ENCODE measurements around the gene FMN1.

Gene FMN1

DNA sequence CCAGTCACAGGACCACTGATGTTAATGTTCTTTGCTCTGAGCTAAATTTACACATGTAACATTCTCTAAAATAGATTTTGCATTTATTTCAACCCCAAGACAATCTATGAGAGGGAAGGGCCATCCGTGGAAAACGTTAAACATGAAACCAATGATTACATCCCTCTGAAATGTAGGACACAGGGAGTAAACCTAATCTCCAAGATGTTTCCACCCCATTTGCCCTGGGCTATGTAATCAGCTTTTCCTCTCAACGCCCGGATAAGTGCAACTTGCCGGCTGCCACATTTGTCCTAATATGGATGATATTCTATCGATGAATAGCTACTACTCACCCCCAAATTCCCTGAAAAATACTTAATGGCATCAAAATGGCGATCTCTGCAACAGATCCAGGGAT, 6.4 kb upstream of the FMN1 start:
- no peaks in the 10 kb centered on the region for H3K27me3 ChIP-seq

GRCh38 chr15:33200444-33200843, 5.9 kb upstream of the FMN1 start:
- Histone ChIP-seq H3K4me3 (no peak overlapping the region), H3K4me1 (peaks cover 16% of the 10 kb centered on the region), H3K4me2 (no peak overlapping the region), H3K9ac (no peak overlapping the region), H3K27ac (no peak overlapping the region), H4K20me1 (no peaks in the 10 kb centered on the region), H3K9me3 (no peaks in the 10 kb centered on the region), H3K27me3 (no peaks in the 10 kb centered on the region), H3K36me3 (no peaks in the 10 kb centered on the region)
- TF ChIP-seq Cebpa-rat (IDR thresholded peaks at IDR 0.05) = no peak

More for the DNA sequence above, 6.4 kb upstream of the FMN1 start:
- Histone ChIP-seq H3K27ac (no peak overlapping the region), H4K20me1 (no peaks in the 10 kb centered on the region), H3K9ac (no peak overlapping the region), H3K4me3 (no peak overlapping the region), H3K36me3 (no peaks in the 10 kb centered on the region), H3K4me1 (peaks cover 16% of the 10 kb centered on the region), H3K4me2 (no peak overlapping the region), H3K9me3 (no peaks in the 10 kb centered on the region)
- no peak for TF ChIP-seq Cebpa-rat (IDR thresholded peaks at IDR 0.05)

- H3K9me3 ChIP-seq = peaks cover 4% of the 10 kb centered on the region; the same call in 1 of the 2 replicates
- no peak overlapping the region for H3K9ac ChIP-seq
- H4K20me1 ChIP-seq = no peaks in the 10 kb centered on the region
- no peaks in the 10 kb centered on the region for H3K27me3 ChIP-seq
- TF ChIP-seq Cebpa-rat (IDR thresholded peaks at IDR 0.05) = no peak
- no peak overlapping the region for H3K27ac ChIP-seq
- H3K4me3 ChIP-seq = no peak overlapping the region
- no peak overlapping the region for H3K4me2 ChIP-seq
- no peaks in the 10 kb centered on the region for H3K36me3 ChIP-seq
- H3K4me1 ChIP-seq = peaks cover 6% of the 10 kb centered on the region; the same call in 1 of the 2 replicates
These were observed 4.0 kb upstream of the FMN1 start for GRCh38 chr15:33198541-33198940.

DNA sequence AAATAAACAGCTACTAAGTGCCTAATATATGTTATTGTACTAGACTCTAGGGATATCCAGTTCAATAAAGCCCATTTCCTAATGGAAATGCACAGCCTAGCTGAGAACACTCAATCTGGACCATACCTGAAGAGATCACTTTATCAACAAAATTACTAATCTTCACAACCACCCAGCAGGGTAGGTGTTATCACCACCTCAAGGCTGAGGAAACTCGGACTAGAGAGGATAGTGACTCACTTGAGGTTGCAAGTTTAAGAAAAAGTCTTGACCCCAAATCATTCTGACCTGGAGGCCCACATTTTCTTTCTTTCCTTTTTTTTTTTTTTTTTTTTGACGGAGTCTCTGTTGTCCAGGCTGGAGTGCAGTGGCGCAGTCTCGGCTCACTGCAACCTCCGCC, 3.1 kb upstream of the FMN1 start:
- Histone ChIP-seq H3K27ac (no peak overlapping the region), H4K20me1 (no peaks in the 10 kb centered on the region), H3K4me1 (peaks cover 6% of the 10 kb centered on the region; the same call in 1 of the 2 replicates), H3K9ac (no peak overlapping the region), H3K9me3 (peaks cover 4% of the 10 kb centered on the region; the same call in 1 of the 2 replicates), H3K4me3 (no peak overlapping the region), H3K27me3 (no peaks in the 10 kb centered on the region), H3K36me3 (no peaks in the 10 kb centered on the region), H3K4me2 (no peak overlapping the region)
- TF ChIP-seq Cebpa-rat (IDR thresholded peaks at IDR 0.05) = no peak

DNA sequence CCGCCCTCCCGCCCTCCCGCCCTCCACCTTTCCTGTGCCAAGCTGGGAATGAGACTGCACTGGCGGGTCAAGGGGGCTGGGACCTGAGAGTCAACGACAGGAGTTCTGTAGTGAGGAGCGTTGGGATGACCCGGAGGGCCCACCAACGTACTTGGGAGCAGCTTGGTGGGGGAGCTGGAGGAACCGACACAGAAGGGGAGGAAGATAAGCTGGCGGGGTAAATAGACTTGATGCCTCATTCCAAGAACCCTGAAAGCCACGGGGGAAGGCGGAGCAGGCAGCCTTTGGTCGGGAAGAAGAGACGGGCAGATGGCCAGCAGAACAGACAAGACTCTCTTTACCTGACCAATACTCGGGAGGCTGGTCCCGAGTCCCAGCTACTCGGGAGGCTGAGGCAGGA, 277 bp downstream of the FMN1 start:
- Histone ChIP-seq H3K4me1 (no peaks in the 10 kb centered on the region), H3K27me3 (no peaks in the 10 kb centered on the region), H3K36me3 (no peaks in the 10 kb centered on the region), H3K27ac (no peak overlapping the region), H3K4me3 (no peak overlapping the region), H3K9me3 (peaks cover 4% of the 10 kb centered on the region; the same call in 1 of the 2 replicates), H3K9ac (no peak overlapping the region), H4K20me1 (no peaks in the 10 kb centered on the region), H3K4me2 (no peak overlapping the region)
- no peak for TF ChIP-seq Cebpa-rat (IDR thresholded peaks at IDR 0.05)

DNA sequence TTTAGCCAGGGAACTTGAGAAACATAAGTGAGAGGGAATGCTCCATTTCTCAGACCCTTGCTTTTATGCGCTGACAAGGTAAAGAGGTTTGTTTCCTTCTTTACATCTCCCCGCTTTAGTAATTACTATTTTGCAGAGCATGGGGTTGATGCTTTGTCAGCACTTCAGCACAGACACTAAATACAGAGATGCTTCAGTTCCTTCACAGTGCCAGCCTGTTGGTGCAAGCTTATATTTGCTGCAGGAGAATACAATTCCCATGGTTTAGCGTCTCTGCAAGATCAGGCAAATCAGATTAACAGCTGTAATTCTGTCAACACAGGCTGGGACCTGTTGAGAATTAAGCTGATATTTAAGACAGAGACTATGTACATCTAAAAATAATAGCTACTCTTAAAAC, 2.9 kb downstream of the FMN1 start:
- H3K4me1 ChIP-seq = peaks cover 20% of the 10 kb centered on the region
- H4K20me1 ChIP-seq = no peaks in the 10 kb centered on the region
- no peak overlapping the region for H3K4me2 ChIP-seq
- no peaks in the 10 kb centered on the region for H3K36me3 ChIP-seq
- no peak overlapping the region for H3K9ac ChIP-seq
- H3K27ac ChIP-seq = no peak overlapping the region
- H3K4me3 ChIP-seq = no peak overlapping the region
- H3K27me3 ChIP-seq = no peaks in the 10 kb centered on the region
- H3K9me3 ChIP-seq = peaks cover 4% of the 10 kb centered on the region; the same call in 1 of the 2 replicates
- no peak for TF ChIP-seq Cebpa-rat (IDR thresholded peaks at IDR 0.05)

GRCh38 chr15:33190539-33190938, 4.0 kb downstream of the FMN1 start:
- Histone ChIP-seq H3K27me3 (no peaks in the 10 kb centered on the region), H3K36me3 (no peaks in the 10 kb centered on the region), H3K27ac (no peak overlapping the region), H4K20me1 (no peaks in the 10 kb centered on the region), H3K4me1 (peaks cover 20% of the 10 kb centered on the region), H3K4me3 (no peak overlapping the region), H3K9me3 (peaks cover 4% of the 10 kb centered on the region; the same call in 1 of the 2 replicates), H3K9ac (no peak overlapping the region), H3K4me2 (no peak overlapping the region)
- no peak for TF ChIP-seq Cebpa-rat (IDR thresholded peaks at IDR 0.05)

DNA sequence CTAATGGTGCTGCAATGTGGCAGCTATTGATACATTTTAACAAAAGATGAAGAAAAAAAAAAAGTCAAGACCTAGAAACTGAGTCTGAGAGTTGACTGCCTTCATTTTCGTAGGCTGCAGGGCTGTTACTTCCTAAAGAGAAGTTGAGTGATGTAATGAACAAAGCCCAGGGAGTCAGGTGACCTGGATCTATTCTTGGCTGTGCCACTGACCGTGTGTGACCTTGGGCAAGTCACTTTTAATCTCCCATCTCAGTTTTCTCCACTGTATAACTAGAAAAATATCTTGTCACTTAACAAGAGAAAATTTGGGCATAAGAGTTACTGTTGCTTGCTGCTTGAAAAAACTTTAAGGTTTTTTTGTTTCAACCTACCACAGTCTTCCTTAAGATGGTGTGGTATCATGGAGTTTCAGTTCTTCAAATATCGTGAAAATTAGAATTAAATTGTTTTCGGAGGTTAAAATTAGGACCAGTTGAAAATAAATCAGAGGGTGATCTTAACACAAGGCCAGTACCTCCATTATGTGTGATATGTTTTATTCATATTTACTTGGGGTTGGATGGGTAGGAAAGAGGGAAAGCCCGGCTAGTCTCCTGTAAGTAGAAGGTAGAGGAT, 5.8 kb downstream of the FMN1 start:
- TF ChIP-seq Cebpa-rat (IDR thresholded peaks at IDR 0.05) = no peak
- H3K27me3 ChIP-seq = no peaks in the 10 kb centered on the region

DNA sequence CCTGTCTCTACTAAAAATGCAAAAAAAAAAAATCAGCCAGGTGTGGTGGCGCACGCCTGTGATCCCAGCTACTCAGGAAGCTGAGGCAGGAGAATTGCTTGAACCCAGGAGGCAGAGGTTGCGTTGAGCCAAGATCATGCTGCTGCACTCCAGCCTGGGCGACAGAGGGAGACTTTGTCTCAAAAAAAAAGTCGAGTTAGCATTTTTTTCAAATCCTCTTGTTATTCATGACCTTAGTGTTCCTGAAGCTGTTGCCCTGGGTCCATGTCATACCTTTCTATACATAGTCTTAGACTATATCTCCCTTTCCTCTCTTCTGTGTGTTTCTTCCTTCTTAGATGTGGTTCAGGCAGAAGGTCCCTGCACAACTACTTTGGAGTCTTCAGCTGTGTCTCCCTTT, 6.4 kb downstream of the FMN1 start:
- Histone ChIP-seq H3K9ac (no peak overlapping the region), H3K4me3 (no peak overlapping the region), H3K27me3 (no peaks in the 10 kb centered on the region), H3K4me1 (peaks cover 20% of the 10 kb centered on the region), H3K9me3 (no peaks in the 10 kb centered on the region), H3K4me2 (peak overlapping the region; percentile 31), H4K20me1 (no peaks in the 10 kb centered on the region), H3K27ac (no peak overlapping the region), H3K36me3 (no peaks in the 10 kb centered on the region)
- no peak for TF ChIP-seq Cebpa-rat (IDR thresholded peaks at IDR 0.05)

More for the DNA sequence above, 5.8 kb downstream of the FMN1 start:
- Histone ChIP-seq H3K4me3 (no peak overlapping the region), H3K27ac (no peak overlapping the region), H3K4me2 (peak overlapping the region; percentile 31), H3K9me3 (no peaks in the 10 kb centered on the region), H3K4me1 (peaks cover 20% of the 10 kb centered on the region), H3K36me3 (no peaks in the 10 kb centered on the region), H3K9ac (no peak overlapping the region), H4K20me1 (no peaks in the 10 kb centered on the region)

DNA sequence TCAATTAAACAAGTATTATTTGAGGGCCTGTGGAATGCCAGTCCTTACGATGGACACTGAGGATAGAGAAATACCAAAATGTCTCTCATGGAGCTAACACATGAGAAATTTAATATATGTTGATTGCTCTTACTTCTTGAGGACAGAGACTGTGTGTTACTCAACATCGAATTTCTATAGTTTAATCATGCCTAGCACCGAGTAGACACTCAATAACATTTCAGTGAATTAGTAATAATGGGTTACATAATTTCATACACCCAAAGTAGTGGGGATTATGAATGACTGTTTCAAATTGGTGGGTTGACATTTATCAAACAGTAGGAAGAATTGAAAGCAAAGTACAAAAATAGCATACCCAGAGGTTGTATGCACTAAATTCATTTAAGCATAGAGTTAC, 11.2 kb downstream of the FMN1 start:
- no peaks in the 10 kb centered on the region for H3K27me3 ChIP-seq
- H3K4me2 ChIP-seq = no peak overlapping the region
- no peak for TF ChIP-seq Cebpa-rat (IDR thresholded peaks at IDR 0.05)
- no peaks in the 10 kb centered on the region for H4K20me1 ChIP-seq
- no peak overlapping the region for H3K4me3 ChIP-seq
- no peak overlapping the region for H3K9ac ChIP-seq
- H3K4me1 ChIP-seq = peaks cover 14% of the 10 kb centered on the region
- H3K9me3 ChIP-seq = no peaks in the 10 kb centered on the region
- H3K27ac ChIP-seq = no peak overlapping the region
- no peaks in the 10 kb centered on the region for H3K36me3 ChIP-seq

DNA sequence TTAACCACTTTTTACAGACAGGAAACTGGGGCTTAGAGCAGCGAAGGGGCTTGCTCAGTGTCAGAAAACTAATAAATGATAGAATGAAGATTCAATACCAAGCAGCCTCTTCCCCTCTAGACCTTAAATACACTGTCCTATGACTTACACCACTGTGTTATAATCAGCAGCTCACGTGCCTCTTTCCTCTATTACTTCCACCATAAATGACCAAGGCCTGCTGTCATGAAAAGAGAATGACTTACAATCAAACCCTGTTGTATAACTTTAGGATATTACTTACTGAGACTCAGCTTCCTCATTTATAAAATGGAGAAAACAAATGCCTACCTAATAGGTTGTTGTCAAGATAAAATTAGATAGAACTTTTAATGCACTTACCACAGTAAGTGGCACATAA, 11.6 kb downstream of the FMN1 start:
- Histone ChIP-seq H3K9ac (no peak overlapping the region), H3K4me3 (no peak overlapping the region), H3K27ac (no peak overlapping the region), H4K20me1 (no peaks in the 10 kb centered on the region), H3K4me2 (no peak overlapping the region), H3K9me3 (no peaks in the 10 kb centered on the region), H3K4me1 (peaks cover 9% of the 10 kb centered on the region), H3K27me3 (no peaks in the 10 kb centered on the region), H3K36me3 (no peaks in the 10 kb centered on the region)
- TF ChIP-seq Cebpa-rat (IDR thresholded peaks at IDR 0.05) = no peak

All from BLaER1 (cell line).